Measurements from ENCODE around the gene NINJ1. TPM values are rescaled to one million over a fixed set of nuclear protein-coding genes. Genes with fewer than 3 reads are reported as not detected.

NINJ1 gene
- total RNA-seq, 2 experiments from 2014 or later, result 118 to 120 TPM

- no peak overlapping the region for H3K4me3 Mint-ChIP-seq
- no peak for TF ChIP-seq CTCF (IDR thresholded peaks at IDR 0.05)
- H3K27ac Mint-ChIP-seq, result no peak overlapping the region
- intact Hi-C loops (cut with micrococcal nuclease), result no loop called here
- CTCF ChIA-PET, result interaction anchor here (0.8 to 1.4 kb wide), 2 partner anchors 8 to 145 kb away, joined by 3 read pairs; no protein-coding TSS in a partner anchor
- no peaks in the 10 kb centered on the region for H3K36me3 Mint-ChIP-seq (ENCODE audit: low read depth)
- H3K27me3 Mint-ChIP-seq, result no peaks in the 10 kb centered on the region
- no peaks in the 10 kb centered on the region for H3K9me3 Mint-ChIP-seq
- POLR2A ChIA-PET, result no interaction called here
- no peak for DNase-seq
- no peak for ATAC-seq
- no peaks in the 10 kb centered on the region for H3K4me1 Mint-ChIP-seq (ENCODE audit: low read depth)
Measured at GRCh38 chr9:93167838-93168237, 33.8 kb upstream of the NINJ1 start.

- ChIA-PET CTCF (interaction anchor here (0.8 to 1.4 kb wide), 2 partner anchors 8 to 145 kb away, joined by 3 read pairs; no protein-coding TSS in a partner anchor), POLR2A (no interaction called here)
- Mint-ChIP-seq H3K4me3 (no peak overlapping the region), H3K4me1 (ENCODE audit: low read depth) (no peaks in the 10 kb centered on the region), H3K9me3 (no peaks in the 10 kb centered on the region), H3K36me3 (ENCODE audit: low read depth) (no peaks in the 10 kb centered on the region), H3K27me3 (no peaks in the 10 kb centered on the region), H3K27ac (no peak overlapping the region)
- TF ChIP-seq CTCF (IDR thresholded peaks at IDR 0.05), result no peak
- DNase-seq (no peak), ATAC-seq (no peak)
- intact Hi-C loops (cut with micrococcal nuclease), result no loop called here
Measured at GRCh38 chr9:93167185-93167584, 33.1 kb upstream of the NINJ1 start.

GRCh38 chr9:93166699-93167098 lies 32.6 kb upstream of the NINJ1 start:
- Mint-ChIP-seq H3K9me3 (no peaks in the 10 kb centered on the region), H3K4me3 (no peak overlapping the region), H3K4me1 (ENCODE audit: low read depth) (no peaks in the 10 kb centered on the region), H3K27ac (no peak overlapping the region), H3K27me3 (no peaks in the 10 kb centered on the region), H3K36me3 (ENCODE audit: low read depth) (no peaks in the 10 kb centered on the region)
- intact Hi-C loops (cut with micrococcal nuclease), result no loop called here
- TF ChIP-seq CTCF (IDR thresholded peaks at IDR 0.05), result no peak
- POLR2A ChIA-PET, result no interaction called here
- no peak for DNase-seq
- CTCF ChIA-PET, result interaction anchor here (1.4 kb wide), 1 partner anchor 146 kb away, joined by 3 read pairs; no protein-coding TSS in a partner anchor
- no peak for ATAC-seq

GRCh38 chr9:93164085-93164484 lies 30.0 kb upstream of the NINJ1 start:
- Mint-ChIP-seq H3K4me1 (ENCODE audit: low read depth) (peaks cover 6% of the 10 kb centered on the region), H3K27me3 (no peaks in the 10 kb centered on the region), H3K9me3 (no peaks in the 10 kb centered on the region), H3K27ac (no peak overlapping the region), H3K4me3 (no peak overlapping the region), H3K36me3 (ENCODE audit: low read depth) (no peaks in the 10 kb centered on the region)
- POLR2A ChIA-PET, result no interaction called here
- ATAC-seq (no peak), DNase-seq (no peak)
- intact Hi-C loops (cut with micrococcal nuclease), result no loop called here
- CTCF ChIA-PET, result no interaction called here
- no peak for TF ChIP-seq CTCF (IDR thresholded peaks at IDR 0.05)

- Mint-ChIP-seq H3K36me3 (ENCODE audit: low read depth) (no peaks in the 10 kb centered on the region), H3K9me3 (no peaks in the 10 kb centered on the region), H3K4me1 (ENCODE audit: low read depth) (peaks cover 6% of the 10 kb centered on the region), H3K27me3 (no peaks in the 10 kb centered on the region), H3K27ac (no peak overlapping the region), H3K4me3 (no peak overlapping the region)
- POLR2A ChIA-PET, result interaction anchor here (1.1 to 1.2 kb wide), 2 partner anchors 167 to 291 kb away, joined by 3 read pairs; partner anchors contain the start of gene FAM120AOS
- DNase-seq (no peak), ATAC-seq (no peak)
- intact Hi-C loops (cut with micrococcal nuclease), result no loop called here
- CTCF ChIA-PET, result interaction anchor here (0.6 to 2.9 kb wide), 6 partner anchors 8 to 208 kb away, joined by 3 to 13 read pairs (median 4); no protein-coding TSS in a partner anchor
- no peak for TF ChIP-seq CTCF (IDR thresholded peaks at IDR 0.05)
Measured at GRCh38 chr9:93161786-93162562, 27.9 kb upstream of the NINJ1 start.

All from activated CD8-positive, alpha-beta T cell treated with anti-CD3 and anti-CD28 coated beads for 36 hours (primary cell).